ENCODE data around the gene ZNF75A. TPM values are rescaled to one million over a fixed set of nuclear protein-coding genes. Genes with fewer than 3 reads are reported as not detected.

Gene ZNF75A
- polyA plus RNA-seq (2011; rRNA removed) (27.3 and 28.8 TPM in 2 replicates), polyA plus RNA-seq (2017; fragmentation: RNase III; extraction: RNeasy Plus Mini Kit Qiagen cat#74134 plus additional on column Dnase treatment) (16.6 to 19.2 TPM (median 18.5 TPM) in 3 replicates), polyA minus RNA-seq (2011; rRNA and poly(A)+ RNA removed) (11.9 and 13.8 TPM in 2 replicates)
- polyA plus RNA-seq (2012; cell fraction: cytosol; rRNA removed), result 7.3 and 7.5 TPM in 2 replicates
- 10.5 and 13.5 TPM in 2 replicates for polyA plus RNA-seq (2012; cell fraction: nucleus; rRNA removed)

DNA sequence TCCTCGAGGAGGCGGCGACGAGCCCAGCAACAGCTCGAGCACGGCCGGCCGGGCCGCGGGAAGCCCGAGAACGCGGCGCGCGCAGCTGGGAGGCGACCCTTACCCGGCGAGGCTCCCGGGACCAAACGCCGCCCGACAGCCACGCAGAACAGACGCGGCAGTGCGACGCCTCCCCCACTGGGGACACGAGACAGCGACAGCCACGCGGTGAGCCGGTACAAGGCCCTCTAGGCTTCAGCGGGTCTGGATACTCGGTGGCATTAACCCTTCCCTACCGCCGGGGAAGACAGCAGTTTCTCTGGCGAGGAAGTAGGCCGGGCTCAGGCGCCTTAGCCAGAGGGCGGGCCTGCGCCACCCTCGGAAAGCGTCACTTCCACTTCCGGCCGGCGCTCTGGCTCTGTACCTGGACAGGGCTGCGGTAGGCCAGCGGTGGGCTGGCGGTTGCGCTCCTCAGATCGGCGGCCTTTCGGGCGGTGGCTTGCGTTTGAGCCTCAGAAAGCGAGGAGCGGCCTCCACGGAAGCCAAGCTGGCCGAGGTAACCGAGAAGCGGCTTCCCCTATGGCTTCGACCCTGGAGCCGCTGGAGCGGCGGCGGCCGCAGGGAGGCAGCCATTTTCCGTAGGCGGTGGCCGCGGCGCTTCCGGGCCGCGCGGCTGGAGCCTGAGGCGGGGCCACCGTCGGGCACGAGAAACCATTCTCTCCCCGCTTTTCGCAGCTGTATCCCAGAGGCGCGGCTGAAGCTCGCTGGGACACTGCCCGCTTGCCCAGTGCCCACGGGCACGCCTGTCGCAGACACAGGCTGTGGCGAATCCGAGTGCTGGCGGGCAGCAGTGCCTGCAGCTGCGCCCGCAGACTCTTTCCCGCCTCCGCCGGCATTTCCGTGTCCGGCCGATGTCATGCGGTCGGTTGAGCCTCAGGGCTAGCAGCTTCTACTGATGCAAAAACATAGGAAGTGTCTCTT is at the start of gene ZNF75A, which contains the start of gene TIGD7:
TSS of gene ZNF75A (plus strand) at position 389 of the 960 bp plus-strand sequence. CDS start 2,932 bp downstream, outside the sequence.
TSS of gene TIGD7 (minus strand) at position 322 of the 960 bp plus-strand sequence. CDS start 4,816 bp downstream, outside the sequence.
- no peaks in the 10 kb centered on the region for H3K4me1 ChIP-seq
- peak; percentile 99 for ATAC-seq
- H3K9me3 ChIP-seq, result peaks cover 92% of the 10 kb centered on the region
- ChIA-PET POLR2A (interaction anchor here (1.0 to 2.5 kb wide), 2 partner anchors 10 to 22 kb away, joined by 3 to 12 read pairs; partner anchors contain the start of gene ZNF263), CTCF (interaction anchor here (0.8 to 1.9 kb wide), 5 partner anchors 9 to 49 kb away, joined by 3 to 5 read pairs (median 4); no protein-coding TSS in a partner anchor)
- peak within 1 kb of the TSS; percentile 81 for H3K4me2 ChIP-seq
- no peak for FAIRE-seq
- peak; percentile 79 to 95 for DNase-seq (ENCODE audit: low read depth in 1 of 2, low spot score in 1 of 2)
- H3K27ac ChIP-seq, result peak within 1 kb of the TSS; percentile 74 to 90
- H3K4me3 ChIP-seq, result peak within 1 kb of the TSS; percentile 58
- WGBS (ENCODE audit: missing lambda C conversion rate), result 14% methylated on average over 24 of the region's 103 CpGs
- peak; percentile 6; the same call in 1 of the 2 replicates for TF ChIP-seq HEYL (CRISPR knock-in tag; IDR thresholded peaks at IDR 0.05)
- TF ChIP-seq, protein P1, sequence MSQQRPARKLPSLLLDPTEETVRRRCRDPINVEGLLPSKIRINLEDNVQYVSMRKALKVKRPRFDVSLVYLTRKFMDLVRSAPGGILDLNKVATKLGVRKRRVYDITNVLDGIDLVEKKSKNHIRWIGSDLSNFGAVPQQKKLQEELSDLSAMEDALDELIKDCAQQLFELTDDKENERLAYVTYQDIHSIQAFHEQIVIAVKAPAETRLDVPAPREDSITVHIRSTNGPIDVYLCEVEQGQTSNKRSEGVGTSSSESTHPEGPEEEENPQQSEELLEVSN (IDR thresholded peaks at IDR 0.05; ENCODE audit: borderline replicate concordance, low read depth), result peak; percentile 99
- no peak for TF ChIP-seq POLR2AphosphoS2 (conservative IDR thresholded peaks at IDR 0.05; ENCODE audit: low read length)
- no peak for TF ChIP-seq CBX8 (IDR thresholded peaks at IDR 0.05)
- TF ChIP-seq CEBPB (IDR thresholded peaks at IDR 0.05), result no peak
- no peak for TF ChIP-seq MAFK (IDR thresholded peaks at IDR 0.05; ENCODE audit: partially characterized antibody)
- TF ChIP-seq, protein P2, sequence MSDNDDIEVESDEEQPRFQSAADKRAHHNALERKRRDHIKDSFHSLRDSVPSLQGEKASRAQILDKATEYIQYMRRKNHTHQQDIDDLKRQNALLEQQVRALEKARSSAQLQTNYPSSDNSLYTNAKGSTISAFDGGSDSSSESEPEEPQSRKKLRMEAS (IDR thresholded peaks at IDR 0.05), result peak; percentile 95
- peak; percentile 91 for TF ChIP-seq PHF8 (IDR thresholded peaks at IDR 0.05; ENCODE audit: borderline replicate concordance, low read depth)
- TF ChIP-seq NPAS2 (CRISPR knock-in tag; IDR thresholded peaks at IDR 0.05; ENCODE audit: borderline replicate concordance), result peak; percentile 36; the same call in 1 of the 2 replicates
- 0 out of 2 replicates have a peak, but pooled peaks have one; percentile 32 for TF ChIP-seq HOXB5 (CRISPR knock-in tag; IDR thresholded peaks at IDR 0.05)
- TF ChIP-seq, protein P3, sequence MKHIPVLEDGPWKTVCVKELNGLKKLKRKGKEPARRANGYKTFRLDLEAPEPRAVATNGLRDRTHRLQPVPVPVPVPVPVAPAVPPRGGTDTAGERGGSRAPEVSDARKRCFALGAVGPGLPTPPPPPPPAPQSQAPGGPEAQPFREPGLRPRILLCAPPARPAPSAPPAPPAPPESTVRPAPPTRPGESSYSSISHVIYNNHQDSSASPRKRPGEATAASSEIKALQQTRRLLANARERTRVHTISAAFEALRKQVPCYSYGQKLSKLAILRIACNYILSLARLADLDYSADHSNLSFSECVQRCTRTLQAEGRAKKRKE (CRISPR knock-in tag; IDR thresholded peaks at IDR 0.05; ENCODE audit: low read depth), result no peak
- TF ChIP-seq RNF2 (IDR thresholded peaks at IDR 0.05; ENCODE audit: borderline replicate concordance, low read depth), result peak; percentile 82; the same call in 1 of the 2 replicates
- TF ChIP-seq HOXB13 (CRISPR knock-in tag; IDR thresholded peaks at IDR 0.05; ENCODE audit: low read depth), result peak; percentile 76; the same call in 1 of the 2 replicates
- peak; percentile 43 to 87; a peak in 4 of 5 replicates for TF ChIP-seq JUN (IDR thresholded peaks at IDR 0.05)
- TF ChIP-seq, protein P4, sequence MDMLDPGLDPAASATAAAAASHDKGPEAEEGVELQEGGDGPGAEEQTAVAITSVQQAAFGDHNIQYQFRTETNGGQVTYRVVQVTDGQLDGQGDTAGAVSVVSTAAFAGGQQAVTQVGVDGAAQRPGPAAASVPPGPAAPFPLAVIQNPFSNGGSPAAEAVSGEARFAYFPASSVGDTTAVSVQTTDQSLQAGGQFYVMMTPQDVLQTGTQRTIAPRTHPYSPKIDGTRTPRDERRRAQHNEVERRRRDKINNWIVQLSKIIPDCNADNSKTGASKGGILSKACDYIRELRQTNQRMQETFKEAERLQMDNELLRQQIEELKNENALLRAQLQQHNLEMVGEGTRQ (IDR thresholded peaks at IDR 0.05), result no peak; the same call in 1 of the 2 replicates
- TF ChIP-seq ESRRA (IDR thresholded peaks at IDR 0.05; ENCODE audit: borderline replicate concordance, low read length), result no peak
- no peak; the same call in 1 of the 2 replicates for TF ChIP-seq HOXA7 (CRISPR knock-in tag; IDR thresholded peaks at IDR 0.05)
- TF ChIP-seq, protein P5, sequence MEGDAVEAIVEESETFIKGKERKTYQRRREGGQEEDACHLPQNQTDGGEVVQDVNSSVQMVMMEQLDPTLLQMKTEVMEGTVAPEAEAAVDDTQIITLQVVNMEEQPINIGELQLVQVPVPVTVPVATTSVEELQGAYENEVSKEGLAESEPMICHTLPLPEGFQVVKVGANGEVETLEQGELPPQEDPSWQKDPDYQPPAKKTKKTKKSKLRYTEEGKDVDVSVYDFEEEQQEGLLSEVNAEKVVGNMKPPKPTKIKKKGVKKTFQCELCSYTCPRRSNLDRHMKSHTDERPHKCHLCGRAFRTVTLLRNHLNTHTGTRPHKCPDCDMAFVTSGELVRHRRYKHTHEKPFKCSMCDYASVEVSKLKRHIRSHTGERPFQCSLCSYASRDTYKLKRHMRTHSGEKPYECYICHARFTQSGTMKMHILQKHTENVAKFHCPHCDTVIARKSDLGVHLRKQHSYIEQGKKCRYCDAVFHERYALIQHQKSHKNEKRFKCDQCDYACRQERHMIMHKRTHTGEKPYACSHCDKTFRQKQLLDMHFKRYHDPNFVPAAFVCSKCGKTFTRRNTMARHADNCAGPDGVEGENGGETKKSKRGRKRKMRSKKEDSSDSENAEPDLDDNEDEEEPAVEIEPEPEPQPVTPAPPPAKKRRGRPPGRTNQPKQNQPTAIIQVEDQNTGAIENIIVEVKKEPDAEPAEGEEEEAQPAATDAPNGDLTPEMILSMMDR (IDR thresholded peaks at IDR 0.05), result no peak
- peak; percentile 47; the same call in 1 of the 2 replicates for TF ChIP-seq TFCP2L1 (CRISPR knock-in tag; IDR thresholded peaks at IDR 0.05)
- TF ChIP-seq, protein P6, sequence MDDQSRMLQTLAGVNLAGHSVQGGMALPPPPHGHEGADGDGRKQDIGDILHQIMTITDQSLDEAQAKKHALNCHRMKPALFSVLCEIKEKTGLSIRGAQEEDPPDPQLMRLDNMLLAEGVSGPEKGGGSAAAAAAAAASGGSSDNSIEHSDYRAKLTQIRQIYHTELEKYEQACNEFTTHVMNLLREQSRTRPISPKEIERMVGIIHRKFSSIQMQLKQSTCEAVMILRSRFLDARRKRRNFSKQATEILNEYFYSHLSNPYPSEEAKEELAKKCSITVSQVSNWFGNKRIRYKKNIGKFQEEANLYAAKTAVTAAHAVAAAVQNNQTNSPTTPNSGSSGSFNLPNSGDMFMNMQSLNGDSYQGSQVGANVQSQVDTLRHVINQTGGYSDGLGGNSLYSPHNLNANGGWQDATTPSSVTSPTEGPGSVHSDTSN (IDR thresholded peaks at IDR 0.05), result no peak
- TF ChIP-seq, protein P7, sequence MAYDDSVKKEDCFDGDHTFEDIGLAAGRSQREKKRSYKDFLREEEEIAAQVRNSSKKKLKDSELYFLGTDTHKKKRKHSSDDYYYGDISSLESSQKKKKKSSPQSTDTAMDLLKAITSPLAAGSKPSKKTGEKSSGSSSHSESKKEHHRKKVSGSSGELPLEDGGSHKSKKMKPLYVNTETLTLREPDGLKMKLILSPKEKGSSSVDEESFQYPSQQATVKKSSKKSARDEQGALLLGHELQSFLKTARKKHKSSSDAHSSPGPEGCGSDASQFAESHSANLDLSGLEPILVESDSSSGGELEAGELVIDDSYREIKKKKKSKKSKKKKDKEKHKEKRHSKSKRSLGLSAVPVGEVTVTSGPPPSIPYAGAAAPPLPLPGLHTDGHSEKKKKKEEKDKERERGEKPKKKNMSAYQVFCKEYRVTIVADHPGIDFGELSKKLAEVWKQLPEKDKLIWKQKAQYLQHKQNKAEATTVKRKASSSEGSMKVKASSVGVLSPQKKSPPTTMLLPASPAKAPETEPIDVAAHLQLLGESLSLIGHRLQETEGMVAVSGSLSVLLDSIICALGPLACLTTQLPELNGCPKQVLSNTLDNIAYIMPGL (CRISPR knock-in tag; IDR thresholded peaks at IDR 0.05; ENCODE audit: borderline replicate concordance), result 0 out of 2 replicates have a peak, but pooled peaks have one; percentile 6
- TF ChIP-seq EHMT2 (IDR thresholded peaks at IDR 0.05; ENCODE audit: low read depth), result no peak
- no peak for TF ChIP-seq ZNF302 (CRISPR knock-in tag; IDR thresholded peaks at IDR 0.05)
- peak; percentile 77 for TF ChIP-seq POLR2A (IDR thresholded peaks at IDR 0.05; ENCODE audit: low read length)
- TF ChIP-seq MYC (IDR thresholded peaks at IDR 0.05; ENCODE audit: borderline replicate concordance, low read length), result no peak
- no peak for TF ChIP-seq RFX5 (IDR thresholded peaks at IDR 0.05)
- no peak for TF ChIP-seq ZFP36 (IDR thresholded peaks at IDR 0.05; ENCODE audit: borderline replicate concordance, partially characterized antibody)
- TF ChIP-seq FOSB (CRISPR knock-in tag; IDR thresholded peaks at IDR 0.05), result no peak
- TF ChIP-seq HDAC2 (IDR thresholded peaks at IDR 0.05), result no peak
- TF ChIP-seq RCOR1 (IDR thresholded peaks at IDR 0.05; ENCODE audit: low read depth, low read length), result no peak
- no peak for TF ChIP-seq MAZ (IDR thresholded peaks at IDR 0.05; ENCODE audit: borderline replicate concordance, low read depth, low read length)

Measured in A549 (cell line).